Fibroblast of skin of abdomen (primary cell): Measurements from ENCODE around the gene PRRC2A. TPM values are rescaled to one million over a fixed set of nuclear protein-coding genes. Genes with fewer than 3 reads are reported as not detected.

Experiments
- DNase-seq: peaks from one replicate; pipeline ENCODE4 v3.0.0-alpha.2; 2013
- polyA plus RNA-seq, 2 experiments: library from polyadenylated mRNA; unstranded; fragments of 120-200 nt; gene quantifications; one replicate each; pipeline ENCODE4 v1.2.1, GENCODE V29; 2013; ENCODE audit not compliant: insufficient read length in 2 of 2

PRRC2A gene
- polyA plus RNA-seq (2013, experiment 1 of 2; ENCODE audit: insufficient read length): 203 TPM
- polyA plus RNA-seq (2013, experiment 2 of 2; ENCODE audit: insufficient read length): 207 TPM

DNA sequence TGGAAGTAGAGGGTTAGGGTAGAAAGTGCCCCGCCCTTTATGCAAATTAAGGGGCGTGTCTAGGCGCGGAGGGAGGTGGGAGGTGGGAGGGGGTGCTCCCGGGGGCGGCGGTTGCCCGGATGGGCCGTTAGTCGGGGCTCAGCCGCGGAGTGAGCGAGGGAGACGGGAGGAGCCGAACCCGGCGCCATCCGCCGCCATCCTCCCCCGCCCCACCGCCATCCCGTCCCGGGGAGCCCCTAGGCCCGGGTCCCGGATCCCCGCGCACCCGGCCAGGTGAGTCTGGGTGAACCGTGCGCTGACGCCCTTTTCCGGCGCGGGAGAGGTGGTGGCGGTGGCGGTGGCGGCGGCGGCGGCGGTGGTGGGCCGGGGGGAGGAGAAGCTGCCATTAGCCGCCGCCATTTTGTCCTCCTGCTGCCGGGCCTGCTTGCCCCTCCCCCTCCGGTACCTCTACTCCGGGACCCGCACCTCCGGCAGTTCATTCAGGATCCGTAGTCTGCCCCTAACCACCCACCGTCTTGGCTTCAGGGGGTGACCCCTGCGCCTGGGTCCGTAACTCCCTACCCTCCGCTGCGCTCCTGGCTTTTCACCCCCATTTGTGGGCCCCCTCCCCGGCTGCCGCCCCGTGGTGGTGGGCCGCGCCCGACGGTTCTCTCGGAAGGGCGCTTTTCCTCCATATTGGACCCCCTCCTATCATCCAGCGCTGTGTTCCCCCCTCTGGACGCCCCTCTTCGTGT, at the start of gene PRRC2A:
PRRC2A (plus strand) TSS at position 130 of the 734 bp plus-strand sequence. CDS start 2,075 bp downstream, outside the sequence.
- DNase-seq: no peak

DNA sequence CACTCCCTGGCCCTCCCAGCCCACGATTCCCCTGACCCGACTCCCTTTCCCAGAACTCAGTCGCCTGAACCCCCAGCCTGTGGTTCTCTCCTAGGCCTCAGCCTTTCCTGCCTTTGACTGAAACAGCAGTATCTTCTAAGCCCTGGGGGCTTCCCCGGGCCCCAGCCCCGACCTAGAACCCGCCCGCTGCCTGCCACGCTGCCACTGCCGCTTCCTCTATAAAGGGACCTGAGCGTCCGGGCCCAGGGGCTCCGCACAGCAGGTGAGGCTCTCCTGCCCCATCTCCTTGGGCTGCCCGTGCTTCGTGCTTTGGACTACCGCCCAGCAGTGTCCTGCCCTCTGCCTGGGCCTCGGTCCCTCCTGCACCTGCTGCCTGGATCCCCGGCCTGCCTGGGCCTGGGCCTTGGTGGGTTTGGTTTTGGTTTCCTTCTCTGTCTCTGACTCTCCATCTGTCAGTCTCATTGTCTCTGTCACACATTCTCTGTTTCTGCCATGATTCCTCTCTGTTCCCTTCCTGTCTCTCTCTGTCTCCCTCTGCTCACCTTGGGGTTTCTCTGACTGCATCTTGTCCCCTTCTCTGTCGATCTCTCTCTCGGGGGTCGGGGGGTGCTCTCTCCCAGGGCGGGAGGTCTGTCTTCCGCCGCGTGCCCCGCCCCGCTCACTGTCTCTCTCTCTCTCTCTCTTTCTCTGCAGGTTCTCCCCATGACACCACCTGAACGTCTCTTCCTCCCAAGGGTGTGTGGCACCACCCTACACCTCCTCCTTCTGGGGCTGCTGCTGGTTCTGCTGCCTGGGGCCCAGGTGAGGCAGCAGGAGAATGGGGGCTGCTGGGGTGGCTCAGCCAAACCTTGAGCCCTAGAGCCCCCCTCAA, 48.2 kb upstream of the PRRC2A start, which contains the start of gene LTA:
LTA (plus strand) TSS at position 249 of the 871 bp plus-strand sequence; CDS start at position 703, 454 bp downstream.
- no peak for DNase-seq

DNA sequence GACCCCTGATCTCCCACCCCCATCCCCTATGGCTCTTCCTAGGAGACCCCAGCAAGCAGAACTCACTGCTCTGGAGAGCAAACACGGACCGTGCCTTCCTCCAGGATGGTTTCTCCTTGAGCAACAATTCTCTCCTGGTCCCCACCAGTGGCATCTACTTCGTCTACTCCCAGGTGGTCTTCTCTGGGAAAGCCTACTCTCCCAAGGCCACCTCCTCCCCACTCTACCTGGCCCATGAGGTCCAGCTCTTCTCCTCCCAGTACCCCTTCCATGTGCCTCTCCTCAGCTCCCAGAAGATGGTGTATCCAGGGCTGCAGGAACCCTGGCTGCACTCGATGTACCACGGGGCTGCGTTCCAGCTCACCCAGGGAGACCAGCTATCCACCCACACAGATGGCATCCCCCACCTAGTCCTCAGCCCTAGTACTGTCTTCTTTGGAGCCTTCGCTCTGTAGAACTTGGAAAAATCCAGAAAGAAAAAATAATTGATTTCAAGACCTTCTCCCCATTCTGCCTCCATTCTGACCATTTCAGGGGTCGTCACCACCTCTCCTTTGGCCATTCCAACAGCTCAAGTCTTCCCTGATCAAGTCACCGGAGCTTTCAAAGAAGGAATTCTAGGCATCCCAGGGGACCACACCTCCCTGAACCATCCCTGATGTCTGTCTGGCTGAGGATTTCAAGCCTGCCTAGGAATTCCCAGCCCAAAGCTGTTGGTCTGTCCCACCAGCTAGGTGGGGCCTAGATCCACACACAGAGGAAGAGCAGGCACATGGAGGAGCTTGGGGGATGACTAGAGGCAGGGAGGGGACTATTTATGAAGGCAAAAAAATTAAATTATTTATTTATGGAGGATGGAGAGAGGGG, 47.0 kb upstream of the PRRC2A start:
- no peak for DNase-seq

DNA sequence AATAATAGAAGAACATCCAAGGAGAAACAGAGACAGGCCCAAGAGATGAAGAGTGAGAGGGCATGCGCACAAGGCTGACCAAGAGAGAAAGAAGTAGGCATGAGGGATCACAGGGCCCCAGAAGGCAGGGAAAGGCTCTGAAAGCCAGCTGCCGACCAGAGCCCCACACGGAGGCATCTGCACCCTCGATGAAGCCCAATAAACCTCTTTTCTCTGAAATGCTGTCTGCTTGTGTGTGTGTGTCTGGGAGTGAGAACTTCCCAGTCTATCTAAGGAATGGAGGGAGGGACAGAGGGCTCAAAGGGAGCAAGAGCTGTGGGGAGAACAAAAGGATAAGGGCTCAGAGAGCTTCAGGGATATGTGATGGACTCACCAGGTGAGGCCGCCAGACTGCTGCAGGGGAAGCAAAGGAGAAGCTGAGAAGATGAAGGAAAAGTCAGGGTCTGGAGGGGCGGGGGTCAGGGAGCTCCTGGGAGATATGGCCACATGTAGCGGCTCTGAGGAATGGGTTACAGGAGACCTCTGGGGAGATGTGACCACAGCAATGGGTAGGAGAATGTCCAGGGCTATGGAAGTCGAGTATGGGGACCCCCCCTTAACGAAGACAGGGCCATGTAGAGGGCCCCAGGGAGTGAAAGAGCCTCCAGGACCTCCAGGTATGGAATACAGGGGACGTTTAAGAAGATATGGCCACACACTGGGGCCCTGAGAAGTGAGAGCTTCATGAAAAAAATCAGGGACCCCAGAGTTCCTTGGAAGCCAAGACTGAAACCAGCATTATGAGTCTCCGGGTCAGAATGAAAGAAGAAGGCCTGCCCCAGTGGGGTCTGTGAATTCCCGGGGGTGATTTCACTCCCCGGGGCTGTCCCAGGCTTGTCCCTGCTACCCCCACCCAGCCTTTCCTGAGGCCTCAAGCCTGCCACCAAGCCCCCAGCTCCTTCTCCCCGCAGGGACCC, 46.1 kb upstream of the PRRC2A start:
- DNase-seq: no peak

DNA sequence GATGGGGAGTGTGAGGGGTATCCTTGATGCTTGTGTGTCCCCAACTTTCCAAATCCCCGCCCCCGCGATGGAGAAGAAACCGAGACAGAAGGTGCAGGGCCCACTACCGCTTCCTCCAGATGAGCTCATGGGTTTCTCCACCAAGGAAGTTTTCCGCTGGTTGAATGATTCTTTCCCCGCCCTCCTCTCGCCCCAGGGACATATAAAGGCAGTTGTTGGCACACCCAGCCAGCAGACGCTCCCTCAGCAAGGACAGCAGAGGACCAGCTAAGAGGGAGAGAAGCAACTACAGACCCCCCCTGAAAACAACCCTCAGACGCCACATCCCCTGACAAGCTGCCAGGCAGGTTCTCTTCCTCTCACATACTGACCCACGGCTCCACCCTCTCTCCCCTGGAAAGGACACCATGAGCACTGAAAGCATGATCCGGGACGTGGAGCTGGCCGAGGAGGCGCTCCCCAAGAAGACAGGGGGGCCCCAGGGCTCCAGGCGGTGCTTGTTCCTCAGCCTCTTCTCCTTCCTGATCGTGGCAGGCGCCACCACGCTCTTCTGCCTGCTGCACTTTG, 45.1 kb upstream of the PRRC2A start, which contains the start of gene TNF:
TNF (plus strand) TSS at position 231 of the 567 bp plus-strand sequence; CDS start at position 408, 177 bp downstream.
- no peak for DNase-seq

DNA sequence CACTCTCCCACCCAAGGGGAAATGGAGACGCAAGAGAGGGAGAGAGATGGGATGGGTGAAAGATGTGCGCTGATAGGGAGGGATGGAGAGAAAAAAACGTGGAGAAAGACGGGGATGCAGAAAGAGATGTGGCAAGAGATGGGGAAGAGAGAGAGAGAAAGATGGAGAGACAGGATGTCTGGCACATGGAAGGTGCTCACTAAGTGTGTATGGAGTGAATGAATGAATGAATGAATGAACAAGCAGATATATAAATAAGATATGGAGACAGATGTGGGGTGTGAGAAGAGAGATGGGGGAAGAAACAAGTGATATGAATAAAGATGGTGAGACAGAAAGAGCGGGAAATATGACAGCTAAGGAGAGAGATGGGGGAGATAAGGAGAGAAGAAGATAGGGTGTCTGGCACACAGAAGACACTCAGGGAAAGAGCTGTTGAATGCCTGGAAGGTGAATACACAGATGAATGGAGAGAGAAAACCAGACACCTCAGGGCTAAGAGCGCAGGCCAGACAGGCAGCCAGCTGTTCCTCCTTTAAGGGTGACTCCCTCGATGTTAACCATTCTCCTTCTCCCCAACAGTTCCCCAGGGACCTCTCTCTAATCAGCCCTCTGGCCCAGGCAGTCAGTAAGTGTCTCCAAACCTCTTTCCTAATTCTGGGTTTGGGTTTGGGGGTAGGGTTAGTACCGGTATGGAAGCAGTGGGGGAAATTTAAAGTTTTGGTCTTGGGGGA, 44.4 kb upstream of the PRRC2A start:
- DNase-seq: no peak

DNA sequence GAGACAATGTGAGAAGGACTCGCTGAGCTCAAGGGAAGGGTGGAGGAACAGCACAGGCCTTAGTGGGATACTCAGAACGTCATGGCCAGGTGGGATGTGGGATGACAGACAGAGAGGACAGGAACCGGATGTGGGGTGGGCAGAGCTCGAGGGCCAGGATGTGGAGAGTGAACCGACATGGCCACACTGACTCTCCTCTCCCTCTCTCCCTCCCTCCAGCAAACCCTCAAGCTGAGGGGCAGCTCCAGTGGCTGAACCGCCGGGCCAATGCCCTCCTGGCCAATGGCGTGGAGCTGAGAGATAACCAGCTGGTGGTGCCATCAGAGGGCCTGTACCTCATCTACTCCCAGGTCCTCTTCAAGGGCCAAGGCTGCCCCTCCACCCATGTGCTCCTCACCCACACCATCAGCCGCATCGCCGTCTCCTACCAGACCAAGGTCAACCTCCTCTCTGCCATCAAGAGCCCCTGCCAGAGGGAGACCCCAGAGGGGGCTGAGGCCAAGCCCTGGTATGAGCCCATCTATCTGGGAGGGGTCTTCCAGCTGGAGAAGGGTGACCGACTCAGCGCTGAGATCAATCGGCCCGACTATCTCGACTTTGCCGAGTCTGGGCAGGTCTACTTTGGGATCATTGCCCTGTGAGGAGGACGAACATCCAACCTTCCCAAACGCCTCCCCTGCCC, 43.5 kb upstream of the PRRC2A start:
- no peak for DNase-seq

DNA sequence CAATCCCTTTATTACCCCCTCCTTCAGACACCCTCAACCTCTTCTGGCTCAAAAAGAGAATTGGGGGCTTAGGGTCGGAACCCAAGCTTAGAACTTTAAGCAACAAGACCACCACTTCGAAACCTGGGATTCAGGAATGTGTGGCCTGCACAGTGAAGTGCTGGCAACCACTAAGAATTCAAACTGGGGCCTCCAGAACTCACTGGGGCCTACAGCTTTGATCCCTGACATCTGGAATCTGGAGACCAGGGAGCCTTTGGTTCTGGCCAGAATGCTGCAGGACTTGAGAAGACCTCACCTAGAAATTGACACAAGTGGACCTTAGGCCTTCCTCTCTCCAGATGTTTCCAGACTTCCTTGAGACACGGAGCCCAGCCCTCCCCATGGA, 42.9 kb upstream of the PRRC2A start:
- DNase-seq: no peak

DNA sequence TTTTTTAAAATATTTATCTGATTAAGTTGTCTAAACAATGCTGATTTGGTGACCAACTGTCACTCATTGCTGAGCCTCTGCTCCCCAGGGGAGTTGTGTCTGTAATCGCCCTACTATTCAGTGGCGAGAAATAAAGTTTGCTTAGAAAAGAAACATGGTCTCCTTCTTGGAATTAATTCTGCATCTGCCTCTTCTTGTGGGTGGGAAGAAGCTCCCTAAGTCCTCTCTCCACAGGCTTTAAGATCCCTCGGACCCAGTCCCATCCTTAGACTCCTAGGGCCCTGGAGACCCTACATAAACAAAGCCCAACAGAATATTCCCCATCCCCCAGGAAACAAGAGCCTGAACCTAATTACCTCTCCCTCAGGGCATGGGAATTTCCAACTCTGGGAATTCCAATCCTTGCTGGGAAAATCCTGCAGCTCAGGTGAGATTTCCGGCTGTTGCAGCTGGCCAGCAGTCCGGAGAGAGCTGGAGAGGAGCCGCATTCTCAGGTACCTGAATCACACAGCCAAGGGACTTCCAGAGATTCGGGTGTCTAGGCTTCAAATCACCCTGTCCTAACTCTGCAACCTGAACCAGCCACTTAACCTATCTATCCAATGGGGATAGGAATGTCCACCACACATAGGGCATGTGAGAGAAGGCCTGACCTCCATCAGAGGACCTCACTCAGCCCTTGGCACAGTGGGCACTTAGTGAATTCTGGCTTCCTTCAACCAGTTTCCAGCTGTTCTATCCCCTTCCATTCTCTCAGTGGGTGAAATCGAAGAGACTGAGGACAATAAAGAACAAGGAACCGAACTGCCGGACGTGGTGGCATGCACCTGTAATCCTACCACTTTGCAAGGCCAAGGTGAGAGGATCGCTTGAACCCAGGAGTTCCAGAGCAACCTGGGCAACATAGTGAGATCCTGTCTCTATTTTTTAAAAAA, 42.1 kb upstream of the PRRC2A start:
- no peak for DNase-seq

DNA sequence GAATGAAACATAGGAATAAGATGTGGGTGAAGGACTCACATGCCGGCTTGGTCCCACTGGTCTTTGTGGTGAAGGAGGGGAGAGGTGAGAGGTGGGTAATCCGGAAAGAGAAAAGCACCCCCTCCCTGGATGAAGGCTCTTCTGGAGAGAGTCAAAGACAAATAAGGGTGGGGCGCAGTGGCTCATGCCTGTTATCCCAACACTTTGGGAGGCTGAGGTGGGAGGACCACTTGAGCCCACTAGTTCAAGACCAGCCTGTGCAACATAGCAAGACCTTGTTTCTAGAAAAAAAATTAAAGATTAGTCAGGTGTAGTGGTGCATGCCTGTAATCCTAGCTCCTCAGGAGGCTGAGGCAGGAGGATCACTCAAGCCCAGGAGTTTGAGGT, 41.4 kb upstream of the PRRC2A start:
- no peak for DNase-seq

DNA sequence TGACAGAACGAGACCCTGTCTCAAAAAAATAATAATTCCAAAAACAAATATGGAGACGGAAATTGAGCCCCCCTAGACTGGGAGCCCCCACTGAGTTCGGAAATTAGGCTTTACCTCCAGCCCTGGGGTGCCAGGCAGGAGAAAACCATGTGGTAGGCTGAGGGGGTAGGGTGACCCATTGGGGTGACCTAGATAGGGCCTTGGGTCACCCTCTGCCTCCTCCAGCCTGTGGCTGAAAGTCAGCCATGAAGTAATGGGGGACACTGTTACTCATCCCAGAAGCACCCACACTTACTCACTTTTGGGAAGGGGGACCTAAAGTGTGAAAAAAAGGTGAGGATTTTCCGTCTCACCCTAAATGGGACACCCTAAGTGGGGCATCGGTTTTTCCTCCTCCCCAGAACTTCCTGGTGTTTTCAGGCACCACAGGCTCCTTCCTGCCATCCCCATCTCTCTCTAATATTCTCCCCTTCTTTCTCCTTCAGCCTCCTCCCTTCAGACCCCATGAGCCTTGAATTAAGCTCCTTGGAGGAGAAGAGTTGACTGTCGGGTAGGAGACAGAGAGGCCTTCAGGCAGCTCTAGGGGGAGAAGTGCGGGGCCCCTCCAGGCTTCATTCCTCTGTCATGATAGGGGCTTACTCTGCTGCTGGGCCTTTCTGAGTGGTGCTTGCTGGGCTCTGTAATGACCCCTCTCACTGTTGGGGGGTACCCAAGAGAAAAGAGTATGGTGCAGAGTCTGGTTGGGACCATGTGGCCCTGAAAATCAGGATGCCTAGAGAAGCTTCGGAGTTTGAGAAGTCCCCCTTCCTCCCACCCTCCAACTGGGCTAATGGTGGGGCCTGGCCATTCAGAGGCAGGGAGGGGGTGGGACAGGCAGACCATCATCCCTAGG, 40.7 kb upstream of the PRRC2A start:
- DNase-seq: no peak

DNA sequence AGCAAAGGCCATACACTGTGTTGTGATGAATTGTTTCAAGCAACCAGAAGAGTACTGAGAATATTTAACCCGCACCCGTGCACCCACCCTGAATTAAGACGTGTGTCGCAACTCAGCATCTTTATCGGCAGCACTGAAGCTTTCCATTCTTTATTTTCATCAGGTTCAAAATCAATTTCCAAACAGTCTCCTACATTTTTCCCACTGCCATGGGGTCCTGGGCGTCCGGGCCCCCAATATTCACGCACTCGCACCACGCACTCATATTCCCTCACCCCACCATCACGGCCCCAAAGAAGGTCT, 40.1 kb upstream of the PRRC2A start:
- no peak for DNase-seq

DNA sequence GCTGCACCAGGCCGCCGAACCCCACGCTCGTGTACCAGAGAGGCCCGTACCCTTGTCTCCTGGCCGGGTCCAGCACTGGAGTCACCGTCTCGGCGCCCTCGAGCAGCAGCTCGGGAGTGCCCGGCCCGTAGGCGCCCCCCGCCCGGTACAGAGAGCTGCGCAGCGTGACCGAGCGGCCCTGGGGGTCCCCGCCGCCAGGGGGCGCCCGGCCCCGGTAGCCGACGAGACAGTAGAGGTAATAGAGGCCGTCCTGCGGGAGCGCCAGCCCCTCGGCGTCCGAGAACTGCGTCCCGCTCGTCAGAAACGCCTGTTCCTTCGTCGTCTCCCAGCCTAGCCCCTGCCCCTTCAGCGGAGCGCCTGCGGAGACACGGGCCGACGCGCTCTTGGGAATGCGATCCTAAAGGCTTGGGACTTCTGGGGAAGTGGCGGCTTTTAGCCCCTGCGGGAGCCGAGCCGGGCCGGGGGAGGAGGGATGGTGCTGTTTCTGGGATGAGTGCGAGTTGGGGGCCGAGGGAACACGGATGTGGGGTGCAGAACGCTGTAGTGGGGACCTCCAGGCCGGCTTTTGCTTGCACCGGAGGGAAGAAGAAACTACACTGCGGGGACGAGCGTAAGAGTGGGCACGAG, 39.6 kb upstream of the PRRC2A start:
- DNase-seq: peak; percentile 79

DNA sequence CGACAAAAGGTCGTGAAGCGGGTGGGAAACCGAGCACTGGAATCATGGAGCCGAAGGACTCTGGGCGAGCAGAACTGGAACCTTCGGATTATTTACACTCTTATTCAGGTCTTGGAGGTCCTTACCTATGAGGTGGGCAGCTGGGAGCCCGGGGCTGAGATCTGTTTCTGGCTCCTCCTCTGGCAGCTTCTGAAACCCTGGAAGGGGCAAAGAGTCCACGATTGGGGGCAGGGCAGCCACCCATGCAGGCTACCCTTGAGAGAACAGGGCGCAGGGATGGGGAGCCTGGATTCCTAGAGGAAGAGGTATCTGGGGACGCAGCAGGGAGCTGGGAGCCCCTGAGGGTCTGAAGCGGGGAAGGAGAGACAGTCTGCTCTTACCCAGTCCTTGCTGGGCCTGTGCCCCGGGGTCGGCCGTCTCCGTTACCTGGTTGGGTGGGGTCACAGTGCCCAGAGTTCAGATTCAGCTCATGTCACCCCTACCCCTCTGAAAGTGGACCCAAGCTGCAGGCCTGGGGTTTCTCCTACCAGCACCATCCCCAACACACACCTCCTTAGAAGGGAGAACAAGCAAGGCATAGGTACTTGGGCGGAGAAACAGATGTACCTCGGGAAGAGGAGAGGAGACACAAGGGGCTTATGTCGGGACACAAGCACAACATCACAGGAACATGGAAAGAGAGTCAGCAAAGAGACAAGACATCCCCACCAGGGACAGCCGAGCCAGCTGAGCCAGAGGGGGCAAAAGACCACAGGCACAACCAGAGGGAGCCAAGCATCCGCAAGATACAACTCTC, 38.9 kb upstream of the PRRC2A start:
- DNase-seq: no peak

DNA sequence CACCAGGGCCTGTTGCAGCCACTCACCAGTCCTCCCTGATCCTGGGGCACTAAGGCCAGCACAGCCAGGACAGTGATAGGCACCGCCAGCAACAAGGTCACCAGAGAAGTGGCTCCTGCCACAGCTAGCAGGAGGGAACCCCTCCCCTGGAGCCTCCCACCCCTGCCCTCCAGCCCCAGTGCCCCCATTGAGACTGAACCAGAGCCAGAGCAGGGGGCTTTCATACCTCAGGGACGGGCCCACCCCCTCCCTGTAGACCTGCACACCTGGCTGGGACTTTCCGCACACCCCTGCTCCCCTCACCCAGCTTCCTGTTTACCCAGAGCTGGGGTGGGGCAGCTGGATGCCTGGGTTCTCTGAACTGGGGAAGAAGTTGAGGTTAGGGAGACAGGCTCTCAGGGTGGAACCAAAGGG, 38.3 kb upstream of the PRRC2A start, which contains the start of gene LTB:
LTB (minus strand) TSS at position 195 of the 414 bp plus-strand sequence; CDS start at position 188, 7 bp downstream.
- no peak for DNase-seq

DNA sequence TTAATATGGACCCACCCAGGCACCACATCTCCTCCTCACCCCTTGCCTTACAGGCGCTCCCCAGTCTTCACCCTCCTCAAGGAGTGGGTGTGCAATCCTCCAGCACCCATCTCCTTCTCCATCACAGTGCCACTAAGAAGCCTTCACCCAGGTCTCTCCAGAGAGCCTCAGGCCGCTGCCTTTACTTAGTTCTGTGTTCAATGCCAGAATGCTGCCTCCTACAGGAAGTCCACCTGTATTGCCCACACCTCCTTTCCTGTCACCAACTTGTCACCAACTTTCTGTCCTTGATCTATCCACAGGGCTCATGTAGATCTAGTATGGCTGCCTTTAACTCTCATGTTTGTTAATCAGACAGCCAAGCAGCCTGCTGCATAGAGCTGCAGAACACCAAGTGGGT, 35.0 kb upstream of the PRRC2A start:
- no peak for DNase-seq
